GM19351 (cell line): ENCODE results near the gene KRTAP17-1.
"Not testable (repeated sequence)": the region's sequence is repeated elsewhere in the genome, so short reads cannot be mapped to it uniquely, and the experiment has no call there.

Experiments
- ATAC-seq: cut with Tn5 transposase; IDR thresholded peaks from one replicate; pipeline ENCODE4 v1.9.1; 2021; ENCODE audit warnings: mild to moderate bottlenecking, moderate library complexity; ENCODE audit not compliant: unreplicated experiment

KRTAP17-1 gene

GRCh38 chr17:41315204-41315794 lies at the start of gene KRTAP17-1:
Gene KRTAP17-1 (minus strand): TSS chr17:41315710. CDS start chr17:41315650, 60 bp downstream.
- ATAC-seq = no peak

GRCh38 chr17:41363881-41364280 lies 48.4 kb upstream of the KRTAP17-1 start:
- no peak for ATAC-seq

GRCh38 chr17:41360296-41360995 lies 44.9 kb upstream of the KRTAP17-1 start:
- ATAC-seq = no peak

GRCh38 chr17:41354536-41354935 lies 39.0 kb upstream of the KRTAP17-1 start:
- no peak for ATAC-seq

GRCh38 chr17:41352597-41353366 lies 37.3 kb upstream of the KRTAP17-1 start:
- ATAC-seq = no peak

- ATAC-seq = no peak
Observed at GRCh38 chr17:41351177-41351576, 35.7 kb upstream of the KRTAP17-1 start.

GRCh38 chr17:41350381-41350878 lies 34.9 kb upstream of the KRTAP17-1 start, which contains the start of gene KRT33A:
Gene KRT33A (minus strand): TSS chr17:41350828. CDS start chr17:41350767, 61 bp downstream.
- ATAC-seq = not testable (repeated sequence)

- ATAC-seq = no peak
Observed at GRCh38 chr17:41347869-41348760, 32.6 kb upstream of the KRTAP17-1 start.

GRCh38 chr17:41346421-41346820 lies 30.9 kb upstream of the KRTAP17-1 start:
- not testable (repeated sequence) for ATAC-seq

- ATAC-seq = no peak
Observed at GRCh38 chr17:41345992-41346391, 30.5 kb upstream of the KRTAP17-1 start.

- ATAC-seq = no peak
Observed at GRCh38 chr17:41343029-41343428, 27.5 kb upstream of the KRTAP17-1 start.

- ATAC-seq = no peak
Observed at GRCh38 chr17:41340934-41341861, 25.7 kb upstream of the KRTAP17-1 start.

GRCh38 chr17:41340494-41340893 lies 25.0 kb upstream of the KRTAP17-1 start:
- ATAC-seq = no peak

- no peak for ATAC-seq
Observed at GRCh38 chr17:41339571-41340172, 24.2 kb upstream of the KRTAP17-1 start.

GRCh38 chr17:41338961-41339485 lies 23.5 kb upstream of the KRTAP17-1 start:
- ATAC-seq = no peak

- no peak for ATAC-seq
Observed at GRCh38 chr17:41335747-41336146, 20.2 kb upstream of the KRTAP17-1 start.

- no peak for ATAC-seq
Observed at GRCh38 chr17:41334385-41335305, 19.1 kb upstream of the KRTAP17-1 start.

GRCh38 chr17:41333836-41334235 lies 18.3 kb upstream of the KRTAP17-1 start:
- ATAC-seq = no peak
